ENCODE data around the gene CEBPZ. TPM values are rescaled to one million over a fixed set of nuclear protein-coding genes. Genes with fewer than 3 reads are reported as not detected.

The CEBPZ gene
- total RNA-seq, 4 donors from 2014 or later, result 21.0 to 104 (median 32.1) TPM

- Histone ChIP-seq H3K27ac (no peak within 1 kb of the TSS), H3K9me3 (no peaks in the 10 kb centered on the region), H3K4me3 (no peak within 1 kb of the TSS), H3K36me3 (no peaks in the 10 kb centered on the region), H3K4me1 (no peaks in the 10 kb centered on the region), H3K27me3 (no peaks in the 10 kb centered on the region)
- TF ChIP-seq CTCF (IDR thresholded peaks at IDR 0.05) (no peak), POLR2A (IDR thresholded peaks at IDR 0.05) (no peak)
- no peak for DNase-seq
Observed at GRCh38 chr2:37188570-37188969, 42.8 kb downstream of the CEBPZ start, which contains the start of gene SULT6B1. TSS of gene SULT6B1 (minus strand) at chr2:37188670. CDS start at chr2:37188640, 30 bp downstream.

- no peak overlapping the region for H3K27ac ChIP-seq
- TF ChIP-seq CTCF (IDR thresholded peaks at IDR 0.05) (no peak), POLR2A (IDR thresholded peaks at IDR 0.05) (no peak)
- no peaks in the 10 kb centered on the region for H3K9me3 ChIP-seq
- H3K4me3 ChIP-seq, result no peak overlapping the region
- no peaks in the 10 kb centered on the region for H3K4me1 ChIP-seq
- H3K36me3 ChIP-seq, result no peaks in the 10 kb centered on the region
- H3K27me3 ChIP-seq, result no peaks in the 10 kb centered on the region
- DNase-seq, result no peak
Observed at GRCh38 chr2:37181726-37182684, 49.4 kb downstream of the CEBPZ start.

GRCh38 chr2:37180640-37181039 lies 50.8 kb downstream of the CEBPZ start:
- no peak for TF ChIP-seq POLR2A (IDR thresholded peaks at IDR 0.05)
- TF ChIP-seq CTCF (IDR thresholded peaks at IDR 0.05), result no peak
- no peak for DNase-seq
- Histone ChIP-seq H3K9me3 (no peaks in the 10 kb centered on the region), H3K27me3 (no peaks in the 10 kb centered on the region), H3K4me3 (no peak overlapping the region), H3K27ac (no peak overlapping the region), H3K4me1 (no peaks in the 10 kb centered on the region), H3K36me3 (no peaks in the 10 kb centered on the region)

- H3K4me3 ChIP-seq, result no peak overlapping the region
- H3K36me3 ChIP-seq, result no peaks in the 10 kb centered on the region
- no peaks in the 10 kb centered on the region for H3K4me1 ChIP-seq
- H3K9me3 ChIP-seq, result no peaks in the 10 kb centered on the region
- no peak for DNase-seq
- TF ChIP-seq POLR2A (IDR thresholded peaks at IDR 0.05) (no peak), CTCF (IDR thresholded peaks at IDR 0.05) (no peak)
- H3K27me3 ChIP-seq, result no peaks in the 10 kb centered on the region
- no peak overlapping the region for H3K27ac ChIP-seq
Observed at GRCh38 chr2:37180006-37180639, 51.3 kb downstream of the CEBPZ start.

GRCh38 chr2:37173741-37174140 lies 57.7 kb downstream of the CEBPZ start:
- no peak for TF ChIP-seq POLR2A (IDR thresholded peaks at IDR 0.05)
- no peak for TF ChIP-seq CTCF (IDR thresholded peaks at IDR 0.05)
- no peaks in the 10 kb centered on the region for H3K27me3 ChIP-seq
- H3K36me3 ChIP-seq, result no peaks in the 10 kb centered on the region

More at GRCh38 chr2:37173741-37174140, 57.7 kb downstream of the CEBPZ start:
- H3K4me3 ChIP-seq, result no peak overlapping the region
- H3K9me3 ChIP-seq, result no peaks in the 10 kb centered on the region
- H3K27ac ChIP-seq, result no peak overlapping the region
- no peak for DNase-seq
- H3K4me1 ChIP-seq, result no peaks in the 10 kb centered on the region
